ENCODE measurements around the gene GAS5.

DNA sequence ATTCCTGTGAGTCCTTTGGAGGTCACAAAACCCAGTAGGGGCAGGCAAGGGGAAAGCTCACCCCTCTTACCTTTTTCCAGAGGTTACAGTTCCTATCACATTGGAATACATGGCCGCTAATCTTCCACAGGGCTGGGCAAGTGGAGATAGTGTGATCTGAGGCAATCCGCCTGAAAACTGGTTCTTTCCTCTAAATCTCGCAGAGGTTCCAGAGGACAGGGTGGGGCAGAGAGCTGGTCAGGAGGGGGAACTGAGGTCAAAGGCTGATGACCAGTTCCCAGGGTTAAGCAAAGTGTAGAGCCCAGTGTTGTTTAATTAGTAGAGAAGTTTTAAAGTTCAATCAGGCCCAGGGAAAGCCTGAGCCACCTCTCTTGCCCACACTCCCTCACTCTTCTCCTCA, 49.4 kb upstream of the GAS5 start, which contains the start of gene SERPINC1:
- TF ChIP-seq, protein P1, sequence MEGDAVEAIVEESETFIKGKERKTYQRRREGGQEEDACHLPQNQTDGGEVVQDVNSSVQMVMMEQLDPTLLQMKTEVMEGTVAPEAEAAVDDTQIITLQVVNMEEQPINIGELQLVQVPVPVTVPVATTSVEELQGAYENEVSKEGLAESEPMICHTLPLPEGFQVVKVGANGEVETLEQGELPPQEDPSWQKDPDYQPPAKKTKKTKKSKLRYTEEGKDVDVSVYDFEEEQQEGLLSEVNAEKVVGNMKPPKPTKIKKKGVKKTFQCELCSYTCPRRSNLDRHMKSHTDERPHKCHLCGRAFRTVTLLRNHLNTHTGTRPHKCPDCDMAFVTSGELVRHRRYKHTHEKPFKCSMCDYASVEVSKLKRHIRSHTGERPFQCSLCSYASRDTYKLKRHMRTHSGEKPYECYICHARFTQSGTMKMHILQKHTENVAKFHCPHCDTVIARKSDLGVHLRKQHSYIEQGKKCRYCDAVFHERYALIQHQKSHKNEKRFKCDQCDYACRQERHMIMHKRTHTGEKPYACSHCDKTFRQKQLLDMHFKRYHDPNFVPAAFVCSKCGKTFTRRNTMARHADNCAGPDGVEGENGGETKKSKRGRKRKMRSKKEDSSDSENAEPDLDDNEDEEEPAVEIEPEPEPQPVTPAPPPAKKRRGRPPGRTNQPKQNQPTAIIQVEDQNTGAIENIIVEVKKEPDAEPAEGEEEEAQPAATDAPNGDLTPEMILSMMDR (IDR thresholded peaks at IDR 0.05): no peak
- no peak for TF ChIP-seq POLR2A (IDR thresholded peaks at IDR 0.05)

All from lower leg skin (tissue), 3 donors.